GM23338 (cell line): ENCODE results near the gene KCNQ5.

Source experiments
- EZH2phosphoT487 ChIP-seq: fragments of 200-600 bp; sonication (generic); IDR thresholded peaks from one replicate; pipeline ENCODE4 v1.8.1; 2018; ENCODE audit warnings: antibody characterized with exemption; ENCODE audit not compliant: unreplicated experiment
- TF ChIP-seq, protein P1 (sequence below), 2 experiments: fragments of 200-600 bp in 1 of 2; sonication (generic) in 1 of 2; conservative IDR thresholded peaks; 2 replicates each; pipeline versions ENCODE4 v1.5.1 to v1.6.1; 2016 to 2017; ENCODE audit warnings: antibody characterized with exemption in 2 of 2, low read depth in 2 of 2, mild to moderate bottlenecking in 2 of 2, moderate library complexity in 1 of 2

DNA sequence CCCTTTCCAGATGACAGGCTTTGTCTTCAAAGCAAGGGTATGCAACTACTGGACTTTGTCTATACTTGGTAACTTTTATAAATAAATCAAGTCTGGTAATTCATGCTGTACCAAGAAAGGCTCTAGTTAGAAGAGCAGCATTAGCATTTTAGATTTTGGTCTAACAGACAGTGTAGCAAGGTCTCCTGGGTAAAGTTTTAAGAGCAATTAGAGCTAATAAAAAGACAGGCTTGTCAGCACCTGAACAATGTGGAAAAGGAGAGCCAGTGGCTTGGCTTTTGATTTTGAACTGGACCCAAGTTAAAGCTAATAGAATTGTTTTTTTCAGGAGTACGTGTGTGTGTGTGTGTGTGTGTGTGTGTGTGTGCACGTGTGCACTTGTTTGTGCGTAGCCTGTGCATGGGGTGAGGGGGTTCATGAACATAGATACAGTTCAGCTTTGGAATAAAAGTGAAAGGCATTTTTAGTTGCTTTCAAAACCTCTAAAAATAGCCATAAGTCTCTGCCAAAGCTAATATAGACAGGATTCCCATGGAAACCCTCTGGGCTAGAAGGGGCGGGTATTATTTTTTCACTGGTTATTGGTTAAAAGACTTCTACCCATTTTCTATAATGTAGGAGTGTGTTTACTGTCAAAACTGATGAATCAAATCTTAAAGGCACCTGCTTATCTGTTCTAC lies 138.4 kb downstream of the KCNQ5 start:
- TF ChIP-seq EZH2phosphoT487: no peak
- TF ChIP-seq, protein P1, sequence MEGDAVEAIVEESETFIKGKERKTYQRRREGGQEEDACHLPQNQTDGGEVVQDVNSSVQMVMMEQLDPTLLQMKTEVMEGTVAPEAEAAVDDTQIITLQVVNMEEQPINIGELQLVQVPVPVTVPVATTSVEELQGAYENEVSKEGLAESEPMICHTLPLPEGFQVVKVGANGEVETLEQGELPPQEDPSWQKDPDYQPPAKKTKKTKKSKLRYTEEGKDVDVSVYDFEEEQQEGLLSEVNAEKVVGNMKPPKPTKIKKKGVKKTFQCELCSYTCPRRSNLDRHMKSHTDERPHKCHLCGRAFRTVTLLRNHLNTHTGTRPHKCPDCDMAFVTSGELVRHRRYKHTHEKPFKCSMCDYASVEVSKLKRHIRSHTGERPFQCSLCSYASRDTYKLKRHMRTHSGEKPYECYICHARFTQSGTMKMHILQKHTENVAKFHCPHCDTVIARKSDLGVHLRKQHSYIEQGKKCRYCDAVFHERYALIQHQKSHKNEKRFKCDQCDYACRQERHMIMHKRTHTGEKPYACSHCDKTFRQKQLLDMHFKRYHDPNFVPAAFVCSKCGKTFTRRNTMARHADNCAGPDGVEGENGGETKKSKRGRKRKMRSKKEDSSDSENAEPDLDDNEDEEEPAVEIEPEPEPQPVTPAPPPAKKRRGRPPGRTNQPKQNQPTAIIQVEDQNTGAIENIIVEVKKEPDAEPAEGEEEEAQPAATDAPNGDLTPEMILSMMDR (conservative IDR thresholded peaks at IDR 0.05; ENCODE audit: low read depth in 2 of 2): no peak
